ENCODE results near the gene ITGB1BP1.

Gene ITGB1BP1

GRCh38 chr2:9382604-9383235 lies 40.6 kb downstream of the ITGB1BP1 start:
- H3K9ac ChIP-seq (ENCODE audit: low read length), result no peak overlapping the region
- no peak overlapping the region for H3K4me3 ChIP-seq (ENCODE audit: low read depth in 1 of 2, low read length in 2 of 2)
- H3K9me3 ChIP-seq (ENCODE audit: low read length), result no peaks in the 10 kb centered on the region
- no peak overlapping the region for H3K27ac ChIP-seq (ENCODE audit: low read depth, low read length)
- H3K27me3 ChIP-seq (ENCODE audit: control insufficient read depth in 1 of 2, insufficient read depth in 2 of 2, low read length in 2 of 2), result no peaks in the 10 kb centered on the region
- peaks cover 55% of the 10 kb centered on the region for H3K36me3 ChIP-seq (ENCODE audit: insufficient read depth, low read length)
- peaks cover 34% of the 10 kb centered on the region for H3K4me1 ChIP-seq (ENCODE audit: insufficient read depth, low read length)

GRCh38 chr2:9380702-9381628 lies 42.4 kb downstream of the ITGB1BP1 start:
- Histone ChIP-seq H3K9ac (ENCODE audit: low read length) (no peak overlapping the region), H3K9me3 (ENCODE audit: low read length) (no peaks in the 10 kb centered on the region), H3K36me3 (ENCODE audit: insufficient read depth, low read length) (peaks cover 56% of the 10 kb centered on the region), H3K4me1 (ENCODE audit: insufficient read depth, low read length) (peaks cover 24% of the 10 kb centered on the region), H3K27ac (ENCODE audit: low read depth, low read length) (no peak overlapping the region), H3K4me3 (ENCODE audit: low read depth in 1 of 2, low read length in 2 of 2) (no peak overlapping the region), H3K27me3 (ENCODE audit: control insufficient read depth in 1 of 2, insufficient read depth in 2 of 2, low read length in 2 of 2) (no peaks in the 10 kb centered on the region)

GRCh38 chr2:9379391-9379755 lies 44.0 kb downstream of the ITGB1BP1 start:
- H3K9ac ChIP-seq (ENCODE audit: low read length), result no peak overlapping the region
- peaks cover 53% of the 10 kb centered on the region for H3K36me3 ChIP-seq (ENCODE audit: insufficient read depth, low read length)
- H3K4me3 ChIP-seq (ENCODE audit: low read depth in 1 of 2, low read length in 2 of 2), result no peak overlapping the region
- H3K27me3 ChIP-seq (ENCODE audit: control insufficient read depth in 1 of 2, insufficient read depth in 2 of 2, low read length in 2 of 2), result no peaks in the 10 kb centered on the region
- H3K27ac ChIP-seq (ENCODE audit: low read depth, low read length), result no peak overlapping the region
- no peaks in the 10 kb centered on the region for H3K9me3 ChIP-seq (ENCODE audit: low read length)
- peaks cover 20% of the 10 kb centered on the region for H3K4me1 ChIP-seq (ENCODE audit: insufficient read depth, low read length)

- peaks cover 55% of the 10 kb centered on the region for H3K36me3 ChIP-seq (ENCODE audit: insufficient read depth, low read length)
- no peaks in the 10 kb centered on the region for H3K27me3 ChIP-seq (ENCODE audit: control insufficient read depth in 1 of 2, insufficient read depth in 2 of 2, low read length in 2 of 2)
- H3K9ac ChIP-seq (ENCODE audit: low read length), result no peak overlapping the region
- H3K4me3 ChIP-seq (ENCODE audit: low read depth in 1 of 2, low read length in 2 of 2), result no peak overlapping the region
- H3K27ac ChIP-seq (ENCODE audit: low read depth, low read length), result no peak overlapping the region
- H3K9me3 ChIP-seq (ENCODE audit: low read length), result no peaks in the 10 kb centered on the region
- peaks cover 20% of the 10 kb centered on the region for H3K4me1 ChIP-seq (ENCODE audit: insufficient read depth, low read length)
Measured at GRCh38 chr2:9378433-9379390, 44.6 kb downstream of the ITGB1BP1 start.

DNA sequence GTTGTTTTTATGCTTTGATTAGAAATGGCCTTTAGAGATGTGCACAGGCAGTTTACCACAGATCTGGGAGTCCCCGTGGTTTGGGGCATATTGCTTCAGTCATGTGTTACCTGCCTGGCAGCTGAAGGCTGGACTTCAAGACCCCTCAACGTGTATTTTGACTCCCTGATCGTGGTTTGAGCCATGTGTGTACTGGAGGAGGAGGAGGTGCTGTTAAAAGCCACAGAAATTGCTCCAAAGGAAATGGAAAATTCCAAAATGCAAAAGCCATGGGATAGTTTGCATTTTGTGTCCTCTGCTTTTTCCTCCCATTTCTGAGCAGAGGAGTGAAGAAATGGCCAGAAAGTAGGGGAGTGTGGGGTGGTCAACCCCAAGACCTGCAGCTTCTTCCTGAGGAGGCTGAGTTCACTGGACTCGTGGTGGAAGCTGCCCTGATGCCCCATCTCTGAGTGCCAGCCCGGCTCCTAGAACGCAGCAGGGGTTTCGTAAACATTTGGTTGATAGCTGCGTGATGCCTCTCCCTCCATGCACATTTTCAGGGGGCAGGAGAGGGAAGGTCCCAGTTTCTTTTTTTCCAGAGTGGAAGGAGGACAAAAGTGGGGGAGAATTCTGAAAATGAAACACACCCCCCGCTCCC lies 45.7 kb downstream of the ITGB1BP1 start:
- Histone ChIP-seq H3K4me3 (ENCODE audit: low read depth in 1 of 2, low read length in 2 of 2) (no peak overlapping the region), H3K27ac (ENCODE audit: low read depth, low read length) (no peak overlapping the region), H3K27me3 (ENCODE audit: control insufficient read depth in 1 of 2, insufficient read depth in 2 of 2, low read length in 2 of 2) (no peaks in the 10 kb centered on the region), H3K36me3 (ENCODE audit: insufficient read depth, low read length) (peaks cover 56% of the 10 kb centered on the region), H3K9ac (ENCODE audit: low read length) (no peak overlapping the region), H3K4me1 (ENCODE audit: insufficient read depth, low read length) (peaks cover 20% of the 10 kb centered on the region), H3K9me3 (ENCODE audit: low read length) (no peaks in the 10 kb centered on the region)

DNA sequence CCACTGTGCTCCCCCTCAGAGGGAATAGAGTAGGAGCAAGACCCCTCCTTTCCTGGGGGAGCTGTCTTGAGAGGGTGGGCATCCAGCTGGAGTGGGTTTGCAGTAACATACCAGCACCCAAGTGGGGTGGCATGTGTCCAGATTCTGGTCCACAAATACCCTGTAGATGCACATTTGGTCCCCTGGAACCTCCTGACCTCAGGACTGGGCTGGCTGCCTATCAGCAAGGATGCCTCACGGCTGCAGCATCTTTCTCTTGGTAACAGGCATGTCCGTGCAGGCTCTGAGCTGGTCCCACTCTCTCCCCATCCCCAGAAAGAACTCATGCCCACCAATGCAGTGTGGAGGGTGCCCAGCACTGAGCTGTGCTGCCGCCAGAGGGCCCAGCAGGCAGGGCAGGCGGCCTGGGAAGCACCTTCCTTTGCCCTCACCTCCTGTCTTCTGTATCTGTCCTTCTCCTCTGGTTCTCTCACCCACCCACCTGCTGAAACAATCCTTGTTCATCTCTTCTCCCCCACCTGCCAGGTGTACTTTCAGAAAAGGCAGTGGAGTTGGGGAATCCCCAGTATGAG lies 47.4 kb downstream of the ITGB1BP1 start:
- Histone ChIP-seq H3K4me1 (ENCODE audit: insufficient read depth, low read length) (peaks cover 14% of the 10 kb centered on the region), H3K27me3 (ENCODE audit: control insufficient read depth in 1 of 2, insufficient read depth in 2 of 2, low read length in 2 of 2) (no peaks in the 10 kb centered on the region), H3K9ac (ENCODE audit: low read length) (no peak overlapping the region), H3K27ac (ENCODE audit: low read depth, low read length) (no peak overlapping the region), H3K36me3 (ENCODE audit: insufficient read depth, low read length) (peaks cover 45% of the 10 kb centered on the region), H3K9me3 (ENCODE audit: low read length) (no peaks in the 10 kb centered on the region), H3K4me3 (ENCODE audit: low read depth in 1 of 2, low read length in 2 of 2) (no peak overlapping the region)

- Histone ChIP-seq H3K4me1 (ENCODE audit: insufficient read depth, low read length) (peaks cover 10% of the 10 kb centered on the region), H3K9me3 (ENCODE audit: low read length) (no peaks in the 10 kb centered on the region), H3K4me3 (ENCODE audit: low read depth in 1 of 2, low read length in 2 of 2) (no peak overlapping the region), H3K27ac (ENCODE audit: low read depth, low read length) (no peak overlapping the region), H3K27me3 (ENCODE audit: control insufficient read depth in 1 of 2, insufficient read depth in 2 of 2, low read length in 2 of 2) (no peaks in the 10 kb centered on the region), H3K36me3 (ENCODE audit: insufficient read depth, low read length) (peaks cover 48% of the 10 kb centered on the region), H3K9ac (ENCODE audit: low read length) (no peak overlapping the region)
Measured at GRCh38 chr2:9374071-9374730, 49.1 kb downstream of the ITGB1BP1 start.

GRCh38 chr2:9373476-9373875 lies 49.9 kb downstream of the ITGB1BP1 start:
- Histone ChIP-seq H3K4me3 (ENCODE audit: low read depth in 1 of 2, low read length in 2 of 2) (no peak overlapping the region), H3K36me3 (ENCODE audit: insufficient read depth, low read length) (peaks cover 53% of the 10 kb centered on the region), H3K9me3 (ENCODE audit: low read length) (no peaks in the 10 kb centered on the region), H3K9ac (ENCODE audit: low read length) (no peak overlapping the region), H3K27me3 (ENCODE audit: control insufficient read depth in 1 of 2, insufficient read depth in 2 of 2, low read length in 2 of 2) (no peaks in the 10 kb centered on the region), H3K27ac (ENCODE audit: low read depth, low read length) (no peak overlapping the region), H3K4me1 (ENCODE audit: insufficient read depth, low read length) (peaks cover 4% of the 10 kb centered on the region)

DNA sequence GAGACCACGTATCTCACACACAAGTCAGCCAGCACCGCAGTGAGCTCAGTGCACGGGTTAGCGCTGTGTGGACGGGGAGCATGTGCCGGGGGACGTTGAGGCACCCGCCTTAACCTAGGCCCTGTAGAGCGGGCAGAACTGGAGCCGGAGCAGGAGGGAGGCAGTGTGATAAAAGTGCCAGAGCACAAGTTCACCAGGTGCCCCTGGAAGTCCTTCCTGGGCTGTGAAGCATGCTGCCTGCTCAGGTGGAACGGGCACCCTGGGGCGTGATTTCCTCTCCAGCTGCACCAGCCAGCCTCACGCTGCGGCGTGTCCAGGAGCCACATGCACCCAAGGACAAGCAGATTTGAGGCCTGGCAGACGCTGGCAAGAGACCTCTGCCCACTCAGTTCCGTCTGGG lies 50.3 kb downstream of the ITGB1BP1 start:
- Histone ChIP-seq H3K27me3 (ENCODE audit: control insufficient read depth in 1 of 2, insufficient read depth in 2 of 2, low read length in 2 of 2) (no peaks in the 10 kb centered on the region), H3K36me3 (ENCODE audit: insufficient read depth, low read length) (peaks cover 57% of the 10 kb centered on the region), H3K9me3 (ENCODE audit: low read length) (no peaks in the 10 kb centered on the region), H3K4me3 (ENCODE audit: low read depth in 1 of 2, low read length in 2 of 2) (no peak overlapping the region), H3K9ac (ENCODE audit: low read length) (no peak overlapping the region), H3K27ac (ENCODE audit: low read depth, low read length) (no peak overlapping the region), H3K4me1 (ENCODE audit: insufficient read depth, low read length) (peaks cover 3% of the 10 kb centered on the region)

DNA sequence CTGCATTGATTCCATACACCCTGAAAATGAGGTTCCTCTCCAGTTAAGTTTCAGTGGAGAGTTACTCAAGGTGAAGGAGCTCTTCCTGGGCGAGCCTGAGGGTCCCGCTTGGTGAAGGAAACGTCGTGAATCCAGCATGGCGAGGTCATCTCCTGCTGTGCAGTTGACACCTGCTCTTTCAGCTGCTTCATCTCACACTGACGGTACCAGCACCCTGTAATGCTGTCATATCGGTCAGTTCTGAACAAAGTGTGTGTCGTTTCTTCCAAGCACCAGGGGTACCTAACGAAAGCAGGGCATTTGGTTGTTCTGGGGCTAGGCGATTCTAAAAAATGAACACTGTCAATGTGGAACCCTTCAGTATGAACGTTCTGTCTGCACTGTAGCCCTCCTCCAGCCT lies 52.6 kb downstream of the ITGB1BP1 start:
- H3K9me3 ChIP-seq (ENCODE audit: low read length), result no peaks in the 10 kb centered on the region
- H3K27me3 ChIP-seq (ENCODE audit: control insufficient read depth in 1 of 2, insufficient read depth in 2 of 2, low read length in 2 of 2), result no peaks in the 10 kb centered on the region
- no peak overlapping the region for H3K27ac ChIP-seq (ENCODE audit: low read depth, low read length)
- H3K4me3 ChIP-seq (ENCODE audit: low read depth in 1 of 2, low read length in 2 of 2), result no peak overlapping the region
- H3K4me1 ChIP-seq (ENCODE audit: insufficient read depth, low read length), result no peaks in the 10 kb centered on the region
- peaks cover 71% of the 10 kb centered on the region for H3K36me3 ChIP-seq (ENCODE audit: insufficient read depth, low read length)
- no peak overlapping the region for H3K9ac ChIP-seq (ENCODE audit: low read length)
